LNCAP (cell line): ENCODE results near the gene ADGRF3.

Experiments used
- CTCF ChIP-seq: fragments of 450-650 bp; IDR thresholded peaks from 2 replicates; pipeline ENCODE4 v1.5.1; 2017; ENCODE audit warnings: mild to moderate bottlenecking

ADGRF3 gene

GRCh38 chr2:26380281-26380680 lies 33.7 kb upstream of the ADGRF3 start:
- TF ChIP-seq CTCF = no peak

GRCh38 chr2:26376799-26377198 lies 30.2 kb upstream of the ADGRF3 start:
- TF ChIP-seq CTCF = no peak

GRCh38 chr2:26366957-26367356 lies 20.4 kb upstream of the ADGRF3 start:
- no peak for TF ChIP-seq CTCF

GRCh38 chr2:26364669-26365068 lies 18.1 kb upstream of the ADGRF3 start:
- TF ChIP-seq CTCF = no peak

- no peak for TF ChIP-seq CTCF
These were observed 17.4 kb upstream of the ADGRF3 start for GRCh38 chr2:26363958-26364357.

- no peak for TF ChIP-seq CTCF
These were observed 16.7 kb upstream of the ADGRF3 start for GRCh38 chr2:26363323-26363722.

GRCh38 chr2:26359886-26360473 lies 13.4 kb upstream of the ADGRF3 start:
- no peak for TF ChIP-seq CTCF

- no peak for TF ChIP-seq CTCF
These were observed 10.2 kb upstream of the ADGRF3 start for GRCh38 chr2:26356771-26357170.
